Measurements from ENCODE around the gene METTL6.
"Not testable (repeated sequence)": the region's sequence is repeated elsewhere in the genome, so short reads cannot be mapped to it uniquely, and the experiment has no call there.

METTL6 gene

DNA sequence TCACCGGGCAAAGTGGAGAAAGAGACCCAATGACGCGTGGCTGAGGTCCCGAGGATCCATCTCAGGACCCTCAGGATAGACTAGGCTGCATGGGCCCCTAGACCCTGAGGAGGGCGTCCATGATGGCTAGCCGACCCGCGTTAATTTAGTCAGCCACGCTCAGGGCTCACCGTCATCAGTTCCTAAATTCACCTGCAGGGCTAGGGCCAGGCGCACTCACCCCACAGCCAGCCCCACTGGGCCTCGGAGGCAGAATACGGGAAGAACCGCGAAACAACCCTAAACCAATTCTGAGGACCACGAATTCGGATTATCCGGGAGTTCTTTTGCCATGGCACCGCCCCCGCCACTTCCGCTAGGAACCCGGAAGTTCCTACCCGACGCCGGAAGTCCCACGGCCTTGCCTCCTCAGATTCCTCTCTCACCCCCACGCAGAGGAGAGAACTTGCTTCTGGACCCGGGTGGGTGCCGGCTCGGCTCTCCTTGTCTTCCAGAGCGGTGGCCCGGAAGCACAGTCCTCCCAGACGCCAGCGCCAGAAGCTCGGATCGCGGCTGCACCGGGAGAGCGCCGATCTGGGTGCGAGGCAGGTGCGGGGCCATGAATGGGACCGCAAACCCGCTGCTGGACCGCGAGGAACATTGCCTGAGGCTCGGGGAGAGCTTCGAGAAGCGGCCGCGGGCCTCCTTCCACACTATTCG lies at the start of gene METTL6, which contains the start of gene EAF1:
TSS of gene METTL6 (minus strand) at position 363 of the 699 bp plus-strand sequence. CDS start 1,033 bp downstream, outside the sequence.
TSS of gene EAF1 (plus strand) at position 417 of the 699 bp plus-strand sequence. CDS start at position 599, 182 bp downstream.
- DNase-seq (ENCODE audit: low read depth in 4 of 4, low spot score in 1 of 4): peak; percentile 62 to 82 (median 81)

GRCh38 chr3:15476378-15476777 lies 49.0 kb upstream of the METTL6 start:
- no peak for DNase-seq (ENCODE audit: low read depth in 4 of 4, low spot score in 1 of 4)

GRCh38 chr3:15475161-15475560 lies 47.8 kb upstream of the METTL6 start:
- DNase-seq (ENCODE audit: low read depth in 4 of 4, low spot score in 1 of 4): no peak

GRCh38 chr3:15471861-15472260 lies 44.5 kb upstream of the METTL6 start:
- no peak for DNase-seq (ENCODE audit: low read depth in 4 of 4, low spot score in 1 of 4)

DNA sequence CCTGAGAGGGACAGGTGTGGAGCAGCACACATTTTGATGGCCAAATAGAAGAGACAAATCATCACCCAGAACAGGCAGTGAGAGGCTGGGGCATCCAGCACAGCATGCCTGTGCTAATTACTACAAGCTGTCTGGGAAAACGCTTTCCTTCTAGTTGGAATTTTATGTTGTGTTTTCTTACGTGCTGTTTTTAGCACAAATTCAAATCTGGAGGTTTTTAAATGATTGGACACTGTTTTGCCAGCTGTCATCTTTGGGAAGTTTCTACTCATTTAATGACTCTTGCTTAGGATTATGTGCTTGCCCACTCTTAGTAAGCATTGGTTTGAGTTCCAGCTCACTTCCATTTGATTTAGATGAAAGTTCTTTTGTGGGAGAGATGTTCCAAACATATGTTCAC lies 43.5 kb upstream of the METTL6 start:
- no peak for DNase-seq (ENCODE audit: low read depth in 4 of 4, low spot score in 1 of 4)

DNA sequence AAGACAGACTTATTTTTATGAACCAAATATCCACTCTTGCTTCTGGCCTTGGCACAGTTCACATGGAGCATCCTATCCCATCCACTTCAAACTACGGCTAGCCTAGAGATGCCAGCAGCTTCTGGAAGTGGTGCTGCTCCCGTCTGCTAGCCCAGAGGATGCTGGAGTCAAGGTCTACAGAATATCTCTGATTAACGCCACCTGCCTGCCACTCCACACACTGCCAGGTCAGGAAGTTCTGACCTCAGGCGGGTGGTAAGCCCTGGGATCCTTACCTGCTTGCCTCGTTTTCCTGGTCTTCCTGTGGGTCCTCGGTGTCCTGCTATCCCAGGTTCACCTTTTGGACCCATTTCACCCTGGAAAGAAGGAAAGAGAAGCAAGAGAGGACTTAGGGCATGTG lies 42.9 kb upstream of the METTL6 start:
- no peak for DNase-seq (ENCODE audit: low read depth in 4 of 4, low spot score in 1 of 4)

DNA sequence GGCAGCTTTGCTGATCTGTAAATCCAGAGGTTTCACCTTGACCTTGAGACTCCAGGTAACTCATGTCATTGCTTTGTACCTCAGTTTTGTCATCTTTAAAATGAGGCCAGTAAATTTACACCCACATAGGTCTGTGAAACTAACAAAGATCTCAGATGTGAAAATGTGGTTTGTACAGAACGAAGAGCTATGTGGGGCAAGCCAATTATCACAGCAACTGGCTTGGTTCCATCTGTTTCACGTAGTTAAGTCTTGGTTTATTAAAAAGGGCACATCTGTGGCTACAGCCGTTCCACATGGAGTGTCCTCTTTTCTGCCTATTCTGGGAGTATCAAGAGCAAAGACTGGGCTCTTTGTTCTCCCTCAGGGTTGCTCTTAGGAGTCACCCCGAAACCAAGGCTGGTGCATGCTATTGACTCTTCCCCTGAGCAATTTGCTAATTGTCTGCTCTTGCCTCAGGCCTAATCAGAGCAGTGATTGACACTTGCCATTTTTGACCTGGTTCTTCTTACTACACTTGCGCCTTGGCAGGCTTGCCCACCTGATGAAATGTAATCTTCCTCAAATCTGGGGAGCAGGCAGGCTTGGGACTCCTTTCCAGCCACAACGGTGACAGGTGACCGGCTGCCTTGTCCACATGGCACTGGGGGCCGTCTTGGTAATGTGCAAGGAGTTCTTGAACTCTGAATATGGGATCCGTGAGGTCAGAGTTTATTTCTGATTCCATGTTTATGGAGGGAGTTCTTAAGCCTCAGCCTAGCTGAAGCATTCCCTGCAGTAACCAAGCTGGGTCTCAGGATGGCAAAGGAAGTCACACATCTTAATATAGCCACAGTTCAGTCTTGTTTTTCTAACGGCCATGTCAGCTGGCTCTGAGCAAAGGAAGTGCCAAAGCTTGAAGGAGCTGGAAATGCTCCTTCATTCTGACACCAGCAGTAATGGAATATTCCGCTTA lies 40.2 kb upstream of the METTL6 start:
- no peak for DNase-seq (ENCODE audit: low read depth in 4 of 4, low spot score in 1 of 4)

DNA sequence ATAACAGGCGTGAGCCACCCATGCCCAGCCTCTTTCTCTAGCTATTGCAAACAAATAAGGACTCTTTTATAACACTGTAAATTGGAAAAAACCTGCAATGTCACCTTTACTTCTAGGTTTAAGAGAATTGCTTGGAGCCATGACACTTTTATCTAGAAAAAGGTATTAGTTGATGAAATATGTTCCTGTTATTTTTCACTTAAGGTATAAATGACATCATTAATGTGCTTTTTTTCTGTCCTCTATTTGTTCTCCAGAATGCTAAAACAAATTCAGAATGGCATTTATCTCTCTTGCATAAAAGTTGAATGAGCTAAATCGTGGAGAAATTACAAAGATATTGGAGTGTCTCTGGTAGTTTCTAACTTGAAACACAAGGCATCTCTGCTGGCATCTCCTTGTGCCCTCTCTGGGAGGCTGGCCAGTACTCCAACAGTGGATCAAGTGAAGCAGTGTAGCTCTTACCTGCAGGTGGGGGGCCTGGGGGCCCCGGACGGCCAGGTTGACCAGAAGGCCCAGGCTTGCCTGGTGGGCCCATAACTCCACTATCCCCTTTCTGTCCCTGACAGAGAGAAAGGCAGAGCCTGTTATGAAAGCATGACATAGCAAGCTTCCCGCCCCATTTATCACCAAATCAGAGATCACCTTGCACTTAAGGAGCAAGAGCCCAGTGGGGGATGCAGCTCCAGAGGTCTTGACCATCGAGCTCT lies 38.7 kb upstream of the METTL6 start:
- DNase-seq (ENCODE audit: low read depth in 4 of 4, low spot score in 1 of 4): no peak

DNA sequence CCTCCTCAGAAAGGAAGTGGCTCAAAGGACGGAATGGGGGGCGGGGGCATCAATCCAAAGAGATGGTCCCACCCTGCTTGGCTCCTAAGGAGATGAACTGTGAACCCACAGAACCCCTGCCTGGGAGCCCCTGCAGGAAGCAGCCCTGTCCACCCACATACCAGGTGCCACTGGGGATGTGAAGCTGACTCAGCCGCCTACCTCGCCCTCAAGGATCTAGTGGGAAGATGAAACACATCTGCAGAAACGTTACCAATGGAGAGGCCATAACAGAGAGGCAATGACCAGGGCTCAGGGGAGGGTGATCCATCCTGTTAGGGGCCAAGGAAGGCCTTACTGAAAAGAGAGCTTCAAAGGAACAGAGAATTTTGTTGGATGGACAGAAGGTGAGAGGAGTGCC lies 35.1 kb upstream of the METTL6 start:
- no peak for DNase-seq (ENCODE audit: low read depth in 4 of 4, low spot score in 1 of 4)

DNA sequence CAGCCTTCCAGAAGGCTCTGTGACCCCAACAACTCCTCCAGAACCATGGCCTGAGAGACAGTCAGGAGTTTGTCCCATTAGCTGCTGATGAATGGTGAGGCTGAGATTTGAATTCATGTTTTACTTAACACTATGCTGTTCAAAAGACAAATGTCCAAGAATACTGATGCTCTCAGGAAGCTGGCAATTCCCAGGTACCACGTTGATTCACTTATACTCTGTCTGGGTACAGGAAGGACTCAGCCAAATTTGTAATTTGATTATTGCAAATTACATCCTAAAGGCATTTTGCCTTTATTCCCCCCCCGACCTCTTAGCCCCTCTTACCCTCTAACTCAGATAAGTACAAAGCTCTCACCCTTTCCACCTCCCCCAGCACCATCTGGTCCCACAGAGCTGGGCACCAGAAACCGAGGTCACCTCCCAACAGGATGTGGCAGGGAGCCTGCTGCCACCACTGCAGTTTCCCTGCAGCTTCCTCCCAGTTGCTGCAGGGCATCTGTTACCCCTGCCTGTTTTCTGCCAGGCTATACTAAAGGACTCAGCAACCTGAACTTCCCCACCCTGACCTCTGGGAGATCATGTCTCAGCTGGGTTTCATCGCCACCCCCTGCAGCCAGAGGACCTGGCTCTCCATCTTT lies 33.7 kb upstream of the METTL6 start:
- DNase-seq (ENCODE audit: low read depth in 4 of 4, low spot score in 1 of 4): no peak

- no peak for DNase-seq (ENCODE audit: low read depth in 4 of 4, low spot score in 1 of 4)
Observed at GRCh38 chr3:15458212-15458780, 31.0 kb upstream of the METTL6 start.

- not testable (repeated sequence) for DNase-seq (ENCODE audit: low read depth in 4 of 4, low spot score in 1 of 4)
Observed at GRCh38 chr3:15456915-15457314, 29.6 kb upstream of the METTL6 start.

DNA sequence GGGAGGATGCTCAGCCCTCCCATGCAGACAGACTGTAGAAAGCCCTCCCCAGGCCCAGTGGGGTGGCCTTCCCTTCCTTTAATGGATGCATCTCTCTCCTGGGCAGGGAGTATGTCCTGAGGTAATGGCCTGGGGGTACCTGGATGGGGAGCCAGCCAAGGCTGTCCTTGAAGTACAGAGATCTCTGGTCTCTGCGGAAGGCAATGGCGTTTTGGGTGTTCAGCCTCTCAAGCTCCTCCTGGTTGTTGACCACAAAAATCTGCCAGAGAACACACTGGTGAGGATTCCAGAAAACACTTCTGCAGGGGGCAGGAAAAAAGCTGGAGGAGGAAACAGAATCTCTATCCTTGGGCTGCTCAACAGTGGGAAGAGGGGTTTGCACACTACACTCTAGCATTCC lies 29.0 kb upstream of the METTL6 start:
- DNase-seq (ENCODE audit: low read depth in 4 of 4, low spot score in 1 of 4): no peak

GRCh38 chr3:15455756-15456155 lies 28.4 kb upstream of the METTL6 start:
- DNase-seq (ENCODE audit: low read depth in 4 of 4, low spot score in 1 of 4): no peak

GRCh38 chr3:15454965-15455364 lies 27.6 kb upstream of the METTL6 start:
- no peak for DNase-seq (ENCODE audit: low read depth in 4 of 4, low spot score in 1 of 4)

- DNase-seq (ENCODE audit: low read depth in 4 of 4, low spot score in 1 of 4): no peak
Observed at GRCh38 chr3:15453991-15454625, 26.8 kb upstream of the METTL6 start.

DNA sequence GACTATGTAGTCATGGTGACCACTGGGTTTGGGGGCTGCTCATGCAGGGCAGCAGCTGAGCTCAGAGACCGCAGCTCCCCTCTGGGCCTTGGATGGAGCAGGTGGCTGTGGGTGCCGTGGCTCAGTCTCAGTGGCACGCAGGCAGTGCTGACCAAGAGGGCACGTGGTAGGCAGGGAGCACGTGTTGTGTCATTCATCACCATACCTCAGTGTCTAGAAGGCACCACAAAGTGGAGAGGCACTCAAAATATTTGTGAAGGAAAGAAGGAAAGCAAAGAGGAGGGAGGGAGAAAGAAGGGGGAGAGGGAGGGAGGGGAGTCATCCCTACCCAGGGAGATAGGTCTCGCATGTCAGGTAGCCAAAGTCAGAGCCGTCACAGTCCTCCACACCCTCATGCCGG lies 26.2 kb upstream of the METTL6 start:
- DNase-seq (ENCODE audit: low read depth in 4 of 4, low spot score in 1 of 4): no peak

- DNase-seq (ENCODE audit: low read depth in 4 of 4, low spot score in 1 of 4): no peak
Observed at GRCh38 chr3:15452961-15453360, 25.6 kb upstream of the METTL6 start.

- DNase-seq (ENCODE audit: low read depth in 4 of 4, low spot score in 1 of 4): no peak
Observed at GRCh38 chr3:15452156-15452555, 24.8 kb upstream of the METTL6 start.
